ENCODE results near the gene RIN3. TPM values are rescaled to one million over a fixed set of nuclear protein-coding genes. Genes with fewer than 3 reads are reported as not detected.

Gene RIN3
- total RNA-seq, 1 experiment from 2014 or later = 10.9 TPM

DNA sequence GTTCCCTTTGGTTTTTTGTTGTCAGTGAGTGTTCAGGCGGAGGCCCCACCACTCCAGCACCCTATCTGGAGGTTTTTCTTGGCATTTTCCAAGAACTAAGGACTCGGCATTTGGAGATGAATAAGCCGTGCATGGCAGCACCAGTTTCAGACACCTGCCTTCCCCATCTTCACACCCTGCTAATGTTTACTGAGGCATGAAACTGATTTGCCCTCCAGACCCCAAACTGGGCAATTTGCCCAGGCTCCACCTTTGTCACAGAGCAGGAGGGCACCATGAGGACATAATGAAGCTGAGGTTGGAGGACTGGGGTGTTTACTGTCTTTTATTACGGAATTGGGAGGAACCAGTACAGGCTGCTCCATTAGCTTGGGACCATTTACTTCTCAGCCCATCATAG lies 121.5 kb downstream of the RIN3 start:
- intact Hi-C loops (cut with micrococcal nuclease; ENCODE audit: unreplicated experiment) (no loop called here), in situ Hi-C loops (cut with HindIII; ENCODE audit: low pct_unique_long_range_greater_than_20kb, low sequenced_read_pairs) (no loop called here)
- ATAC-seq (no peak), DNase-seq (ENCODE audit: low read depth, low spot score) (no peak)
- CTCF ChIA-PET = interaction anchor here (0.6 kb wide), 1 partner anchor 489 kb away, joined by 3 read pairs; no protein-coding TSS in a partner anchor
- Histone ChIP-seq H3K27ac (ENCODE audit: low read length) (no peak overlapping the region), H3K36me3 (ENCODE audit: control insufficient read depth, insufficient read depth, low read length) (no peaks in the 10 kb centered on the region), H3K27me3 (ENCODE audit: control insufficient read depth, insufficient read depth, low read length) (no peaks in the 10 kb centered on the region), H3K9me3 (ENCODE audit: control insufficient read depth, insufficient read depth, low read depth, low read length) (no peaks in the 10 kb centered on the region), H3K4me3 (ENCODE audit: low read depth in 2 of 2, low read length in 2 of 2) (no peak overlapping the region), H3K4me1 (ENCODE audit: control insufficient read depth, insufficient read depth, low read length) (no peaks in the 10 kb centered on the region)
- no TSS peak for BruUV-seq (replicated peaks)
- TF ChIP-seq TCF7L2 (IDR thresholded peaks at IDR 0.05; ENCODE audit: low read depth, low read length) = no peak
- no peak for TF ChIP-seq SIN3A (IDR thresholded peaks at IDR 0.05; ENCODE audit: borderline replicate concordance, insufficient read depth, low read depth, low read length)
- TF ChIP-seq, protein P1, sequence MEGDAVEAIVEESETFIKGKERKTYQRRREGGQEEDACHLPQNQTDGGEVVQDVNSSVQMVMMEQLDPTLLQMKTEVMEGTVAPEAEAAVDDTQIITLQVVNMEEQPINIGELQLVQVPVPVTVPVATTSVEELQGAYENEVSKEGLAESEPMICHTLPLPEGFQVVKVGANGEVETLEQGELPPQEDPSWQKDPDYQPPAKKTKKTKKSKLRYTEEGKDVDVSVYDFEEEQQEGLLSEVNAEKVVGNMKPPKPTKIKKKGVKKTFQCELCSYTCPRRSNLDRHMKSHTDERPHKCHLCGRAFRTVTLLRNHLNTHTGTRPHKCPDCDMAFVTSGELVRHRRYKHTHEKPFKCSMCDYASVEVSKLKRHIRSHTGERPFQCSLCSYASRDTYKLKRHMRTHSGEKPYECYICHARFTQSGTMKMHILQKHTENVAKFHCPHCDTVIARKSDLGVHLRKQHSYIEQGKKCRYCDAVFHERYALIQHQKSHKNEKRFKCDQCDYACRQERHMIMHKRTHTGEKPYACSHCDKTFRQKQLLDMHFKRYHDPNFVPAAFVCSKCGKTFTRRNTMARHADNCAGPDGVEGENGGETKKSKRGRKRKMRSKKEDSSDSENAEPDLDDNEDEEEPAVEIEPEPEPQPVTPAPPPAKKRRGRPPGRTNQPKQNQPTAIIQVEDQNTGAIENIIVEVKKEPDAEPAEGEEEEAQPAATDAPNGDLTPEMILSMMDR (IDR thresholded peaks at IDR 0.05) = no peak
- no peak for TF ChIP-seq POLR2AphosphoS5 (IDR thresholded peaks at IDR 0.05; ENCODE audit: low read depth, low read length)
- no peak for TF ChIP-seq REST (IDR thresholded peaks at IDR 0.05; ENCODE audit: insufficient read depth in 1 of 2, low read depth in 2 of 2, low read length in 1 of 2)
- POLR2A ChIA-PET = no interaction called here

- TF ChIP-seq REST (IDR thresholded peaks at IDR 0.05; ENCODE audit: insufficient read depth in 1 of 2, low read depth in 2 of 2, low read length in 1 of 2) (no peak), TCF7L2 (IDR thresholded peaks at IDR 0.05; ENCODE audit: low read depth, low read length) (no peak), POLR2AphosphoS5 (IDR thresholded peaks at IDR 0.05; ENCODE audit: low read depth, low read length) (no peak), SIN3A (IDR thresholded peaks at IDR 0.05; ENCODE audit: borderline replicate concordance, insufficient read depth, low read depth, low read length) (no peak)
- TF ChIP-seq, protein P1 (IDR thresholded peaks at IDR 0.05) = no peak
- ATAC-seq (no peak), DNase-seq (ENCODE audit: low read depth, low spot score) (no peak)
- intact Hi-C loops (cut with micrococcal nuclease; ENCODE audit: unreplicated experiment) = no loop called here
- Histone ChIP-seq H3K9me3 (ENCODE audit: control insufficient read depth, insufficient read depth, low read depth, low read length) (no peaks in the 10 kb centered on the region), H3K36me3 (ENCODE audit: control insufficient read depth, insufficient read depth, low read length) (no peaks in the 10 kb centered on the region), H3K27ac (ENCODE audit: low read length) (no peak overlapping the region), H3K4me1 (ENCODE audit: control insufficient read depth, insufficient read depth, low read length) (no peaks in the 10 kb centered on the region), H3K27me3 (ENCODE audit: control insufficient read depth, insufficient read depth, low read length) (no peaks in the 10 kb centered on the region), H3K4me3 (ENCODE audit: low read depth in 2 of 2, low read length in 2 of 2) (no peak overlapping the region)
- POLR2A ChIA-PET = no interaction called here
- CTCF ChIA-PET = no interaction called here
- in situ Hi-C loops (cut with HindIII; ENCODE audit: low pct_unique_long_range_greater_than_20kb, low sequenced_read_pairs) = no loop called here
- no TSS peak for BruUV-seq (replicated peaks)
Measured at GRCh38 chr14:92635896-92636295, 122.3 kb downstream of the RIN3 start.

Measured in Panc1 (cell line).